ENCODE data around the gene PRDM16. TPM values are rescaled to one million over a fixed set of nuclear protein-coding genes. Genes with fewer than 3 reads are reported as not detected.

PRDM16 gene
- total RNA-seq, 1 experiment from 2014 or later: 0.17 TPM

DNA sequence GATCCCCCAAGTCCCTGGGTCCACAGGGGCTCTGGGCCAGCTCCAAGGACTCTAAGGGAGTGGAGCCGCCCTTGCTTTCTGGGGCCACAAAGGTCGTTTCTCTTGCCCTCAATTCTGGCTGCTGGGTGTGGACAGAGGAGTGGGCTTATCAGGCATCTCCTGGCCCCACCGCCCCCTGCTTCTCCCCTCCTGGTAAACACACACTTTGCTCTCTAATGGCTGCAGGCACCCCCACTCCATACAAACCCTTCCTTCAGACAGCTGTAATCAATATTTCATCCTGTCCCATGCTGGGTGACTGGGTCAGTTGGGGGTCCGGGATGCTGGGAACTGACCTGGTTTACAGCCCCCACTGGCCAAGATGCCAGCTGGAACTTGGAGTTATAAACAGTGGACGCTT, 67.5 kb downstream of the PRDM16 start:
- Mint-ChIP-seq H3K27ac (no peak overlapping the region), H3K27me3 (ENCODE audit: low read depth) (peaks cover 5% of the 10 kb centered on the region; the same call in 1 of the 2 replicates), H3K4me1 (peaks cover 0 to 7% of the 10 kb centered on the region in 2 experiments; a peak in 3 of 4 replicates), H3K36me3 (ENCODE audit: insufficient read depth in 1 of 3, low read depth in 3 of 3) (no peaks in the 10 kb centered on the region), H3K9me3 (no peaks in the 10 kb centered on the region; a peak in 1 of 5 replicates), H3K4me3 (no peak overlapping the region; a peak in 1 of 5 replicates)
- no peak overlapping the region for H3K4me2 ChIP-seq (ENCODE audit: insufficient read depth, insufficient read length, low read length)
- H2BK15ac ChIP-seq (ENCODE audit: low read depth, low read length): no peak overlapping the region
- H3K4ac ChIP-seq (ENCODE audit: low read depth, low read length): no peak overlapping the region
- no peaks in the 10 kb centered on the region for H3K79me1 ChIP-seq (ENCODE audit: insufficient read depth, low read depth, low read length, poor library complexity, severe bottlenecking)
- H2BK12ac ChIP-seq (ENCODE audit: insufficient read length, low read depth, low read length): no peak overlapping the region
- H3K9me3 ChIP-seq (ENCODE audit: control insufficient read depth, low read depth, low read length): no peaks in the 10 kb centered on the region
- no peaks in the 10 kb centered on the region for H4K20me1 ChIP-seq (ENCODE audit: control insufficient read depth, insufficient read depth, insufficient read length)
- no peak overlapping the region for H2BK120ac ChIP-seq (ENCODE audit: low read depth, low read length, poor library complexity, severe bottlenecking)
- H2BK5ac ChIP-seq (ENCODE audit: insufficient read length, low read length): no peak overlapping the region
- H4K8ac ChIP-seq (replicated peaks; ENCODE audit: insufficient read length, low read depth, low read length): no peak overlapping the region
- H2AFZ ChIP-seq (ENCODE audit: low read length): no peak overlapping the region
- DNase-seq: no peak
- no peak overlapping the region for H3K14ac ChIP-seq (ENCODE audit: insufficient read depth, low read length)
- H3T11ph ChIP-seq (ENCODE audit: low read length): no peak overlapping the region
- no CpG with 5 or more reads among the region's 5 CpGs for WGBS (ENCODE audit: extremely low coverage, insufficient read length, low lambda C conversion rate)
- H3K79me2 ChIP-seq (ENCODE audit: insufficient read depth, low read length): no peaks in the 10 kb centered on the region
- no peak overlapping the region for H3K9ac ChIP-seq (ENCODE audit: extremely low read depth, insufficient read length, low read length)
- H3K27ac ChIP-seq (ENCODE audit: insufficient read length, low read depth, low read length): no peak overlapping the region
- no peaks in the 10 kb centered on the region for H3K23me2 ChIP-seq (ENCODE audit: insufficient read length, low read depth, low read length, poor library complexity, severe bottlenecking)
- no peaks in the 10 kb centered on the region for H3K4me1 ChIP-seq (ENCODE audit: insufficient read depth, low read length)
- H3K27me3 ChIP-seq (ENCODE audit: insufficient read depth, low read length): no peaks in the 10 kb centered on the region
- TF ChIP-seq, protein P1, sequence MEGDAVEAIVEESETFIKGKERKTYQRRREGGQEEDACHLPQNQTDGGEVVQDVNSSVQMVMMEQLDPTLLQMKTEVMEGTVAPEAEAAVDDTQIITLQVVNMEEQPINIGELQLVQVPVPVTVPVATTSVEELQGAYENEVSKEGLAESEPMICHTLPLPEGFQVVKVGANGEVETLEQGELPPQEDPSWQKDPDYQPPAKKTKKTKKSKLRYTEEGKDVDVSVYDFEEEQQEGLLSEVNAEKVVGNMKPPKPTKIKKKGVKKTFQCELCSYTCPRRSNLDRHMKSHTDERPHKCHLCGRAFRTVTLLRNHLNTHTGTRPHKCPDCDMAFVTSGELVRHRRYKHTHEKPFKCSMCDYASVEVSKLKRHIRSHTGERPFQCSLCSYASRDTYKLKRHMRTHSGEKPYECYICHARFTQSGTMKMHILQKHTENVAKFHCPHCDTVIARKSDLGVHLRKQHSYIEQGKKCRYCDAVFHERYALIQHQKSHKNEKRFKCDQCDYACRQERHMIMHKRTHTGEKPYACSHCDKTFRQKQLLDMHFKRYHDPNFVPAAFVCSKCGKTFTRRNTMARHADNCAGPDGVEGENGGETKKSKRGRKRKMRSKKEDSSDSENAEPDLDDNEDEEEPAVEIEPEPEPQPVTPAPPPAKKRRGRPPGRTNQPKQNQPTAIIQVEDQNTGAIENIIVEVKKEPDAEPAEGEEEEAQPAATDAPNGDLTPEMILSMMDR (conservative IDR thresholded peaks at IDR 0.05): no peak
- H3K18ac ChIP-seq (ENCODE audit: insufficient read length, low read depth, low read length): no peak overlapping the region
- no peak overlapping the region for H4K5ac ChIP-seq (ENCODE audit: insufficient read length, low read depth, low read length)
- H4K91ac ChIP-seq (ENCODE audit: insufficient read length, low read depth, low read length): no peak overlapping the region
- no peak overlapping the region for H2AK5ac ChIP-seq (ENCODE audit: insufficient read length, low read length)
- H2BK20ac ChIP-seq (ENCODE audit: low read depth, low read length, poor library complexity, severe bottlenecking): no peak overlapping the region
- H3K23ac ChIP-seq (ENCODE audit: insufficient read length, low read depth, low read length): no peak overlapping the region
- no peak overlapping the region for H3K56ac ChIP-seq (ENCODE audit: insufficient read length, low read depth, low read length)

Data from H9 (cell line).